ENCODE results near the gene ATP2B1. TPM values are rescaled to one million over a fixed set of nuclear protein-coding genes. Genes with fewer than 3 reads are reported as not detected.
A peak's percentile ranks its signal among the peaks of the same experiment; 100 is the strongest.
"Not testable (repeated sequence)": the region's sequence is repeated elsewhere in the genome, so short reads cannot be mapped to it uniquely, and the experiment has no call there.

Gene ATP2B1
- total RNA-seq, 3 donors from 2014 or later, result 22.6 to 24.5 (median 23.5) TPM

DNA sequence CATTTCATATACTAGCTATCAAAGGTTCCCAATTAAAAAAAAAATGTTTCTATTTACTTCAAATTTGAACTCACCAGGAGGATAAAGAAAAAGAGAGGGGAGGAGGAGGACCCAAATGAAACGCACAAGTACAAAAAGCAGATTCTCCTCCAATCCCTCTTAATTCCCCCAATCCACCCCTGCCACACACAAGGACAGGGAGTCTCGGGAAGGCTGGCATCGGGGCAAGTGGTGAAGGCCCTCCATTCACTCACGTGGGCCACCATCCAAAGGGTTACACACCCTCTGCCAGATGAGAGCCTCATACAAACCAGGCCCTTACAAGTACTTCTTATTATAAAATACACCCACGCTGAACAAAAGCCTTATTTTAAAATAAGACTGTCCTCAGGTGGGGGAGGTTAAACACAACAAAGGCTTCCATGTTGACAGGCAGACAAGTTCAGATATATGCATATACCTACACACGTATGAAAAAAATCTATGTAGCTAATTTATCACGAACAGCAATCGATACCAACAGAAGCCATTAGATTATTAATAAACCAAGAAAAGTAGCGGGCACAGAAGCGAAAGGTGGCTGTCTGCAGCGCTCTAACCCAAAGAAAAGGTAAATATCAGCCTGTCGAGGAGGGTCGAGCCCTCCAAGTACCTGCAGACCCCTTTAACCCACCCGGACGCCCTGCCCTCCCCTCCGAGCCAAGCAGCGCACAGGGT lies 1.5 kb downstream of the ATP2B1 start:
- no peaks in the 10 kb centered on the region for H3K9me3 Mint-ChIP-seq
- ATAC-seq (no peak), DNase-seq (no peak)
- H3K27me3 Mint-ChIP-seq (ENCODE audit: low read depth), result no peaks in the 10 kb centered on the region
- peaks cover 49% of the 10 kb centered on the region for H3K4me1 Mint-ChIP-seq (ENCODE audit: low read depth)
- H3K36me3 Mint-ChIP-seq (ENCODE audit: insufficient read depth), result no peaks in the 10 kb centered on the region
- peak overlapping the region; percentile 96 for H3K4me3 Mint-ChIP-seq

DNA sequence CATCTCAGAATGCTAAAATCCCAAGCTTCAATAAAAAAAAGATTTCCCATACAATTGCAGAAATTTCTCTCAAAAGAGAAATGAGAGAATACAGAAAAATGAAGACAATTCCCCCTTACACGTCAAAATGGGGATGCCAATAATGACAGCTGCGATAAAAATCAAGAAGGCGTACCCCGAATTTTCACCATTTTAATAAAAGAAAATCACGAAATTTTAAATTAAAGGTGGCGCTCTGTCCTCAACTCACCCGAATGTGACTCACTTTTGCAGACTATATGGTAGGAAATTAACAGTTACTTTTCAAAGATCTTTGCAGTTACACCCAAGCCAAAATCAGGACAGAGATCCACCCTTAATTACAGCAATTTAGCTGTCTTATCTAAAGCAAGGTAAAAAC lies 2.1 kb downstream of the ATP2B1 start:
- Mint-ChIP-seq H3K4me1 (ENCODE audit: low read depth) (peaks cover 54% of the 10 kb centered on the region), H3K9me3 (no peaks in the 10 kb centered on the region), H3K4me3 (peak overlapping the region; percentile 96), H3K36me3 (ENCODE audit: insufficient read depth) (no peaks in the 10 kb centered on the region), H3K27me3 (ENCODE audit: low read depth) (no peaks in the 10 kb centered on the region)
- ATAC-seq (no peak), DNase-seq (no peak)

DNA sequence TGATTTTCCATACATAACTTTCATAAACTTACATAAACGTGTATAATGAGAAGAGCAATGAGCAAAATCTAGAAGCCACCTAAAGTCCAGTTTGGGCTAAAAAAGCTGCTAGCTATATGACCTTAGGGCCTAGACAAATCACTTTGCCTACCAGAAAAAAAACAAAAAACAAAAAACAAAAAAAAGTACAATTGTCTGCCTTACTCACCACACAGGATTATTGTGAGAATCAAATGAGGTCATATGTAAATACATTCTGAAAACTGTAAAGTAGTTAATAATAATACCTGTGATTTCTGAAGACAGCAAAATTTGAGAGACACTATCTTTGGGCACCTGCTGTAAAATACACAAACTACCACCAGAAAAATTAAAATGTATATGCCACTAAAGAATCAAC lies 4.2 kb downstream of the ATP2B1 start:
- Mint-ChIP-seq H3K4me3 (no peak overlapping the region), H3K27me3 (ENCODE audit: low read depth) (no peaks in the 10 kb centered on the region), H3K4me1 (ENCODE audit: low read depth) (peaks cover 62% of the 10 kb centered on the region), H3K9me3 (no peaks in the 10 kb centered on the region), H3K36me3 (ENCODE audit: insufficient read depth) (no peaks in the 10 kb centered on the region)
- ATAC-seq, result no peak
- DNase-seq, result no peak

DNA sequence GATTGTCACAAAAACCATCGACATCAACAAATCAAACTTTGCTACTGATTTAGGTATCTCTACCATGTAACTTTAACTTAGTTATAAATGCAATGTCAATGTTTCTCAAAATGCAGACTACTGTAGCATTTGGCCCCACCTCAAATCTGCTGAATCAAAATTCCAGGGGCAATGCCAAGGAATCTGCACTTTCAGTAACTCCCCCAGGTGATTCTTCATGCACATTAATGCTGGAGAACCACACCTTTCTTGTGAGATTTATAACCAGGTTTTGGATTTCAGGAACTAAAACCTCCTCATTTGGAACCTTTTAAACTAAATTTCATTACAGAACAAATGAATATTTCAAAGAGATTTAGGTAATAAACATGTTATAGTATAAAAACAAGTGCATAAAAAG lies 4.9 kb downstream of the ATP2B1 start:
- H3K4me3 Mint-ChIP-seq, result no peak overlapping the region
- no peaks in the 10 kb centered on the region for H3K9me3 Mint-ChIP-seq
- peaks cover 67% of the 10 kb centered on the region for H3K4me1 Mint-ChIP-seq (ENCODE audit: low read depth)
- no peaks in the 10 kb centered on the region for H3K36me3 Mint-ChIP-seq (ENCODE audit: insufficient read depth)
- DNase-seq, result no peak
- no peaks in the 10 kb centered on the region for H3K27me3 Mint-ChIP-seq (ENCODE audit: low read depth)
- ATAC-seq, result no peak

DNA sequence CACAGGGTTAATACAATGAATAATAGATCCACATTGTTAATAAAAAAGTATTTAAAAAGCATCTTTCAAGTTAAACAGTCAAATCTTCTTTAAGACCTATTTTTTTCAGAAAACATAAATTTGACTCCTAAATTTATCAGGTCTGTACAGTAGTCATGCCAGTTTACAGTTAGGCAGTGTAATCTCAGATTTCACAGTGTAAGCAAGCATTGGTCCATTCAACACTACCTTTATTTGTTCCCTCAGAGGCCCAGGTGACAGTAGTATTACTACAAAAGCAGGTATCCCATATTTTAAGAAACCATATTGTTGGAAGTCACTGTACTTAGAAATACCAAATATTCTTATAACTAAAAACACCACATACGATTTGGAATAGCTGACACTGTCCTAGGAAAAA lies 6.1 kb downstream of the ATP2B1 start:
- no peaks in the 10 kb centered on the region for H3K27me3 Mint-ChIP-seq (ENCODE audit: low read depth)
- no peak for DNase-seq
- no peak for ATAC-seq
- no peaks in the 10 kb centered on the region for H3K9me3 Mint-ChIP-seq
- peaks cover 3% of the 10 kb centered on the region for H3K36me3 Mint-ChIP-seq (ENCODE audit: insufficient read depth)
- H3K4me1 Mint-ChIP-seq (ENCODE audit: low read depth), result peaks cover 78% of the 10 kb centered on the region
- no peak overlapping the region for H3K4me3 Mint-ChIP-seq

DNA sequence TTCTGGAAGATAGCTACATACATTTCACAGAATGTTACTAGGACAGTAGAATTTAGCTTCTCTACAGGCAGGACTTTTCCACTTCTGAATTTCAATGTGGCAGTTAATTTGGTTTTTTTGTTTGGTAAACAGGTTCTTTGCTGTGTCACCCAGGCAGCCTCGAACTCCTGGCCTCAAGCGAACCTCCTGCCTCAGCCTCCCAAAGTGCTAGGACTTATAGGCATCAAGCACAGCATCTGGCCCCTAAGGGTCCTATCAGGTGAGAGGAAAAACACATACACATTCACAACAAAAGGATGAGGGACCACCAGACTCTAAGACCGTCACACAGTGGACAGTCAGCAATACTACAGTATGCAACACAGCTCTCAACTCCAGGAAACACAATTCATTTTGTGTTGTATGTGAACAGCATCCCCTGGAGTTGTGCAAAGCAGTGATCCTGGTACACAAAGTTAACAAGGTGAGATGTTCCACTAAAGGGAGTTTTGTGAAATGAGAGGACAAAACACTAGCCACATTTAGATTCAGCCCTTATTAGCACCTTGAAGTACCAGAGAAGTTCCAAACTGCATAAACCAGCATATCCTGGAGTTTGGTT lies 6.9 kb downstream of the ATP2B1 start:
- DNase-seq (no peak), ATAC-seq (no peak)
- Mint-ChIP-seq H3K36me3 (ENCODE audit: insufficient read depth) (peaks cover 3% of the 10 kb centered on the region), H3K4me3 (no peak overlapping the region), H3K9me3 (no peaks in the 10 kb centered on the region), H3K4me1 (ENCODE audit: low read depth) (peaks cover 80% of the 10 kb centered on the region), H3K27me3 (ENCODE audit: low read depth) (no peaks in the 10 kb centered on the region)

DNA sequence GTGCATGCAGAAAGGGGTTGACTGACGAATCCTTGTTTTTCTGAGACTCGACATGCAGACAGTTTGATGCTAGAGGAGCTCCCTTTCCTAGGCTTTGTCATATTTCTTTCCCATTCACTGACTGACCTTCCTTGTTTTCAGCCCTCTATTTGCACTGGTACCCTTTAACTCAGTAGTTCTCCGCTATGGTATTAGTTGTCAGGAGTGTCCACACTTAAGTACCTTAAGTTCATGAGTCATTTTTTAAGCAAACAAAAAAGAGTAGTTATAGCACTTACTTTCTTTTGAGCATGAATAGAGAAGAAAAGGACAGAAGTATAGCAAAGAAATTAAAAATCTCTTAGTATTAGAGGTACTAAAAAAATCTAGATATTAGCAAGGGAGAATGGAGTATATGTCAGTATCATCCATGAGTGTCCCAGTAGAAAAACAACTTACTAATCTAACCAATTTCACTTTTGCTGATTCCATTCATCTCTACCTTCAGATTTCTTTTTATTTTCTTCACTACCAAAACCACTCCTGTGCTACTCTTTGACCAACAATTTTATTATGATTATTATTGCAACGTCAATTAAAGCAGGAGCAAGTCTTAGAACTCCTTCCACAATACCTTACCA lies 8.3 kb downstream of the ATP2B1 start:
- H3K9me3 Mint-ChIP-seq, result no peaks in the 10 kb centered on the region
- H3K4me3 Mint-ChIP-seq, result no peak overlapping the region
- DNase-seq (no peak), ATAC-seq (no peak)
- H3K36me3 Mint-ChIP-seq (ENCODE audit: insufficient read depth), result peaks cover 3% of the 10 kb centered on the region
- peaks cover 77% of the 10 kb centered on the region for H3K4me1 Mint-ChIP-seq (ENCODE audit: low read depth)
- no peaks in the 10 kb centered on the region for H3K27me3 Mint-ChIP-seq (ENCODE audit: low read depth)

DNA sequence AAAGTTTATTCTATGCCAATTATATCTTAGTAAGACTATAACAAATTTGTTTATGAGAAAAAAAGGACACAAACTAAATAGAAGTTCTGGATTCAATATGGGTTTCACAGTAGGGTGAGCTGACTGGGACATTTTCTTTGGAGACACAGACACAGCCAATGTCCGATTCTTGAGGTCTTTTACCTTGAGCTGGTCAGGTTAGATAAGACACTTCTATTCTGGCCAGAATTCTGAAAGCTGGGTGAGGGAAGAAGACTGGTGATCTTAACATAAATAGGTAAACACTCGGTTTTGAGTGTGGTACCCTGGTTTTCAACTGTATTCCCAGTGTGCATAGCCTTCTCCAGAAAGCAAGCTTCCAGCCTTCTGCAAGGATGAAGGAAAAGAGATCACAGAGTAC lies 10.0 kb downstream of the ATP2B1 start:
- Mint-ChIP-seq H3K36me3 (ENCODE audit: insufficient read depth) (peaks cover 3% of the 10 kb centered on the region), H3K4me1 (ENCODE audit: low read depth) (peaks cover 78% of the 10 kb centered on the region), H3K27me3 (ENCODE audit: low read depth) (no peaks in the 10 kb centered on the region), H3K9me3 (no peaks in the 10 kb centered on the region), H3K4me3 (no peak overlapping the region)
- DNase-seq (no peak), ATAC-seq (no peak)

DNA sequence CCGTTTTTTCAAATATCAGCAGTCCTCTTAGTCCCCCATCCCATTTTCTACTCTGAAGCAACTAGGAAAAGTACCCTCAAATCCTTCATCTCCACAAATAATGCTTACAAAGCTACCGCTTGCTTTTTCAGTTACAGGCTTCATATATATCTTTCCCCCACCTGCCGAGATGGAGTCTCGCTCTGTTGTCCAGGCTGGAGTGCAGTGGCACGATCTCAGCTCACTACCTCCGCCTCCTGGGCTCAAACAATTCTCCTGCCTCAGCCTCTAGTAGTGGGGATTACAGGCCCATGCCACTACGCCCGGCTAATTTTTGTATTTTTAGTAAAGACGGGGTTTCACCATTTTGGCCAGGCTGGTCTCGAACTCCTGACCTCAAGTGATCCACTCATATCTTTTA lies 10.9 kb downstream of the ATP2B1 start:
- DNase-seq; H3K4me3 Mint-ChIP-seq; H3K27me3 Mint-ChIP-seq (ENCODE audit: low read depth); ATAC-seq; H3K36me3 Mint-ChIP-seq (ENCODE audit: insufficient read depth); H3K9me3 Mint-ChIP-seq: not testable (repeated sequence)
- H3K4me1 Mint-ChIP-seq (ENCODE audit: low read depth), result peaks cover 81% of the 10 kb centered on the region

DNA sequence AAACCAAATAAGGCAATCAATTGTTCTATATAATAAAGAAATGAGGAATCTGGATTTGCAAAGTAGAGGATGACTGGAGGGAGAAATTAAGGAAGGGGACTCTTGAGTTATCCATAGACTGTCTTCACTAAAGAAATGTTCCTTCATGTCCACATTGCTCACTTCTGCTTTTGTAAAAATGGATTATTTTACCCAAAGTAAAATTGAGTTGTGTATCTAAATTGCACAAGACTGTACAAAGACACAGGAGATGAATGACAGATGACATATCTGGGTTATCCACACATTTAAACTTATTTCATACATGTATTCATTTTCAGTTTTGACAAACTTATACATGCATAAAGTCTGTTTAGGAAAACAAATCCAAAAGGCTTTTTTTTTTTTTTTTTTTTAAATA lies 11.3 kb downstream of the ATP2B1 start:
- ATAC-seq (no peak), DNase-seq (no peak)
- Mint-ChIP-seq H3K9me3 (no peaks in the 10 kb centered on the region), H3K36me3 (ENCODE audit: insufficient read depth) (peaks cover 3% of the 10 kb centered on the region), H3K4me1 (ENCODE audit: low read depth) (peaks cover 77% of the 10 kb centered on the region), H3K4me3 (no peak overlapping the region), H3K27me3 (ENCODE audit: low read depth) (no peaks in the 10 kb centered on the region)

DNA sequence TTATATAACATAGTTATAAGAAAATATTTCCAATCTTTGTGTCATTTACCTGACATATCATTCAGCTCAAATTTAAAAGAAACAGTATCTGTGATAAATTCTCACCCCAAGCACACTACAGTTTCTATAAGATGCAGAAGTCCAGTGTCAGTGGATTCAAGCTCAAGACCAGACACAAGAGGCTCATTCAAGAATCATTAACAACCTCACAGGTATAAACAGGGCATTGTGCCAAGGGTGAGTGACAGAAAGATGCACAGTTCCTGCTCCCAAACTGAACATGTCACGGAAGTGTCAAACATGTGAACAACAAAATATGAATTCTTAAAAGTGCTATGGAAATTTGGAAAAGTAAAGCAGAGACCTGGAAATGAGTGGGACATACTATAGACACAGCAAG lies 12.8 kb downstream of the ATP2B1 start:
- Mint-ChIP-seq H3K36me3 (ENCODE audit: insufficient read depth) (peaks cover 3% of the 10 kb centered on the region), H3K4me3 (peak overlapping the region; percentile 11), H3K9me3 (no peaks in the 10 kb centered on the region), H3K27me3 (ENCODE audit: low read depth) (no peaks in the 10 kb centered on the region), H3K4me1 (ENCODE audit: low read depth) (peaks cover 77% of the 10 kb centered on the region)
- no peak for DNase-seq
- ATAC-seq, result no peak

DNA sequence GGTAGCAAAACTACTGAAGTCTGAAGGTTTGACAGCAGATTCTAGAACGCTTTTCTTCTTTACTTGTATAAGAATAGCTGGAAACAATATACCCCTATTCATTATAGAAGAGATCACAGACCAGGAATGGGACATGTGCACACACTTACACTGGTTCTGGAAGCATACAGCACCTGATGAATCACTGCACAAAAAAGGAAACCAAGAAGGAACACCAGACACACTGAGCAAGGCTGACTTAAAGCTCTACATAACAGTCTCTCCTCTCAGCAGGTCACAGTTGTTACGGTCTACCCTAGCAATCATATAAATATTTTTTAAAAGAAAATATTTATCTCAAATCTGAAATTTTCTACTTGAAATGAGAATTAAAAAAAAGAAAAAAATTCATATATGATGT lies 13.5 kb downstream of the ATP2B1 start:
- H3K4me3 Mint-ChIP-seq, result no peak overlapping the region
- DNase-seq (no peak), ATAC-seq (no peak)
- H3K27me3 Mint-ChIP-seq (ENCODE audit: low read depth), result no peaks in the 10 kb centered on the region
- H3K4me1 Mint-ChIP-seq (ENCODE audit: low read depth), result peaks cover 74% of the 10 kb centered on the region
- peaks cover 3% of the 10 kb centered on the region for H3K36me3 Mint-ChIP-seq (ENCODE audit: insufficient read depth)
- no peaks in the 10 kb centered on the region for H3K9me3 Mint-ChIP-seq

DNA sequence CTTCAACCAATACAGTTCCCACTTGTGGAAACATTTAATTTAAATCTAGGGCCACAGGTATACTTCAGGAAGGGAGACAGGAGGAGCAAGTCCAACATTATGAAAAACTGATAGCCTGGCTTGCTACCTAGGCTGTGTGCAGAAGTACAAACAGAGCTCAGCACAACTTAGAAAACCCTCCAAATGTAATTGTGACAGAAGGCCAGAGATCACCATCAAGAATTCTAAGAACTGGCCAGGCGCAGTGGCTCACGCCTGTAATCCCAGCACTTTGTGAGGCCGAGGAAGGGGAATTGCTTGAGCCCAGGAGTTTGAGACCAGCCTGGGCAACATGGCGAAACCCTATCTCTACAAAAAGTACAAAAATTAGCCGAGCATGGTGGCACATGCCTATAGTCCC lies 14.1 kb downstream of the ATP2B1 start:
- peaks cover 74% of the 10 kb centered on the region for H3K4me1 Mint-ChIP-seq (ENCODE audit: low read depth)
- H3K27me3 Mint-ChIP-seq (ENCODE audit: low read depth), result no peaks in the 10 kb centered on the region
- no peak for ATAC-seq
- no peak overlapping the region for H3K4me3 Mint-ChIP-seq
- H3K36me3 Mint-ChIP-seq (ENCODE audit: insufficient read depth), result peaks cover 3% of the 10 kb centered on the region
- DNase-seq, result no peak
- no peaks in the 10 kb centered on the region for H3K9me3 Mint-ChIP-seq

DNA sequence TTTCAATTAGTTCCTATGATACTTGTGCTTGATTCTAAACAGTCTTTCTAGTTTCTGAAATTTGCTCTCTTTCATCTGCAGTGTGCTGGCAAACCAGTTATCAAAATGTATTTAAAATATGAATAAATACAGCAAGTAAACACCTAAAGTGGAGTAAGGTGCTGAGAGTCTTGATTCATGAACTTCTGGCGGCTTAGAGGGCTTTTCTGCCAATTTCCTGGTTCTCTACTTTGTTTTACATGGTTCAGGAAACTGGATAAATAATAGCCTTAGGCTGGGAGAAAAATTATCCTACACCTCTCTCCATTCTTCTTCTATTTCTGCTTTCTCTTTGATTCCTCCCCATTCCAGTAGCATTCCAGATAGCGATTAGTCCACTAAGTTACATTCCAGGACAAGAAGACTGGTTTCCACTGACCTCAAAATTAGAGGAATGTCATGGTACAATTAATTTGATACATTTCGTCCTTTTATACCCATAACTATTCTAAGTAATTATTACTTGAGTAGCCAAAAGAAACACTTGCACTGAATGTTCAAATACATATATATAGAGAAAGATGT lies 14.9 kb downstream of the ATP2B1 start:
- DNase-seq, result no peak
- Mint-ChIP-seq H3K4me1 (ENCODE audit: low read depth) (peaks cover 76% of the 10 kb centered on the region), H3K36me3 (ENCODE audit: insufficient read depth) (peaks cover 3% of the 10 kb centered on the region), H3K9me3 (no peaks in the 10 kb centered on the region), H3K27me3 (ENCODE audit: low read depth) (no peaks in the 10 kb centered on the region), H3K4me3 (no peak overlapping the region)
- ATAC-seq, result no peak

DNA sequence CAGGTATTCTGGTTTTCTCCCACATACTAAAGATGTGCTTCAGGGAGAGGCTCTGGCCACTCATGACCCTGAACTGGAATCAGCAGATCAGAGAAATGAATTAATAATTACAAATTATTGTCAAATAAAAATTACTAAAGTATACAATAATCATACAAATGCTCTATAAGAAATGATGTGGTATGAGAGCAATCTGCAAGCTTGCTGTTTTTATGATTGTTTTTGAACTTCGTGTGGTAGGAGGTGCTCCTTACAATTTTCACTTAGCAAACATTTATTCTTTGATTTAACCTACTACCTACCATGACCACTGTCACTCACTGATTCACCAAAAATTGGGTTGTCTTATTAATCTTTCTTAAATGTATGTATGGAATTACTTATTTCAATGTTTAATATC lies 16.2 kb downstream of the ATP2B1 start:
- Mint-ChIP-seq H3K36me3 (ENCODE audit: insufficient read depth) (no peaks in the 10 kb centered on the region), H3K9me3 (no peaks in the 10 kb centered on the region), H3K27me3 (ENCODE audit: low read depth) (no peaks in the 10 kb centered on the region), H3K4me3 (no peak overlapping the region), H3K4me1 (ENCODE audit: low read depth) (peaks cover 69% of the 10 kb centered on the region)
- DNase-seq, result no peak
- ATAC-seq, result no peak

Data from activated T-cell treated with anti-CD3 and anti-CD28 coated beads, Interleukin-2, amount 50 U/mL, for 4 hours (primary cell).